ENCODE results near the gene DCLK1. TPM values are rescaled to one million over a fixed set of nuclear protein-coding genes. Genes with fewer than 3 reads are reported as not detected.

The DCLK1 gene
- total RNA-seq, 1 experiment from 2014 or later, result 0.10 TPM

- no peak for TF ChIP-seq CTCF (IDR thresholded peaks at IDR 0.05 in 2 of 3, conservative IDR thresholded peaks at IDR 0.05 in 1 of 3; ENCODE audit: borderline replicate concordance in 1 of 3, insufficient read depth in 1 of 3, low read depth in 2 of 3, low read length in 2 of 3)
- TF ChIP-seq MAX (IDR thresholded peaks at IDR 0.05), result no peak
- no peak for TF ChIP-seq EZH2phosphoT487 (IDR thresholded peaks at IDR 0.05; ENCODE audit: borderline replicate concordance)
Measured at GRCh38 chr13:35724446-35724845, 406.7 kb downstream of the DCLK1 start (continued).

- H3K9me3 ChIP-seq (ENCODE audit: control insufficient read depth in 1 of 2, insufficient read depth in 1 of 2, low read depth in 1 of 2, low read length in 2 of 2), result no peaks in the 10 kb centered on the region
- H3K4me1 ChIP-seq (ENCODE audit: control insufficient read depth in 1 of 2, insufficient read depth in 2 of 2, low read length in 2 of 2), result peaks cover 0 to 2% of the 10 kb centered on the region in 2 experiments; a peak in 1 of 4 replicates
- TF ChIP-seq POLR2AphosphoS5 (IDR thresholded peaks at IDR 0.05; ENCODE audit: low read depth, low read length) (no peak), CBX3 (IDR thresholded peaks at IDR 0.05; ENCODE audit: low read depth) (no peak), REST (IDR thresholded peaks at IDR 0.05; ENCODE audit: low read depth) (no peak), EZH2phosphoT487 (IDR thresholded peaks at IDR 0.05; ENCODE audit: borderline replicate concordance) (no peak)
- intact Hi-C loops (cut with micrococcal nuclease), result loop anchor here (5.0 kb wide), 3 partner anchors 48 to 1792 kb away; no protein-coding TSS in a partner anchor
- no TSS peak for BruUV-seq (replicated peaks)
- DNase-seq (ENCODE audit: low read depth, low spot score) (no peak), ATAC-seq (no peak)
- no peaks in the 10 kb centered on the region for H3K9me2 ChIP-seq (ENCODE audit: insufficient read depth)
- CTCF ChIA-PET, result interaction anchor here (1.2 kb wide), 2 partner anchors 65 to 230 kb away, joined by 4 read pairs; no protein-coding TSS in a partner anchor
- POLR2A ChIA-PET, result no interaction called here
- no peaks in the 10 kb centered on the region for H3K79me2 ChIP-seq (ENCODE audit: insufficient read depth, low read length)
- H3K4me2 ChIP-seq (ENCODE audit: low read length), result no peak overlapping the region
- no peaks in the 10 kb centered on the region for H3K36me3 ChIP-seq (ENCODE audit: control insufficient read depth in 1 of 2, insufficient read depth in 2 of 2, low read length in 2 of 2)
- H3K27me3 ChIP-seq (ENCODE audit: insufficient read depth, low read length), result peaks cover 29% of the 10 kb centered on the region
- RAD21 ChIA-PET (ENCODE audit: low non-redundant PET in 1 of 2, low total read pairs in 2 of 2, uncharacterized antibody in 2 of 2, unreplicated experiment in 2 of 2), result no interaction called here
- no peaks in the 10 kb centered on the region for H4K20me1 ChIP-seq (ENCODE audit: insufficient read depth)
- H3K9ac ChIP-seq (ENCODE audit: low read length), result no peak overlapping the region
- H2AFZ ChIP-seq (ENCODE audit: low read depth, low read length, poor library complexity, severe bottlenecking), result no peak overlapping the region
- H3K27ac ChIP-seq (ENCODE audit: low read depth, low read length), result no peak overlapping the region
- no peak overlapping the region for H3K4me3 ChIP-seq (replicated peaks in 1 of 2; ENCODE audit: low read depth in 1 of 2, low read length in 2 of 2)
Measured at GRCh38 chr13:35723821-35724220, 407.4 kb downstream of the DCLK1 start.
